ENCODE data around the gene SLC6A4. TPM values are rescaled to one million over a fixed set of nuclear protein-coding genes. Genes with fewer than 3 reads are reported as not detected.
"Not testable (repeated sequence)": the region's sequence is repeated elsewhere in the genome, so short reads cannot be mapped to it uniquely, and the experiment has no call there.

The SLC6A4 gene
- total RNA-seq, 1 donor from 2014 or later, result not detected

DNA sequence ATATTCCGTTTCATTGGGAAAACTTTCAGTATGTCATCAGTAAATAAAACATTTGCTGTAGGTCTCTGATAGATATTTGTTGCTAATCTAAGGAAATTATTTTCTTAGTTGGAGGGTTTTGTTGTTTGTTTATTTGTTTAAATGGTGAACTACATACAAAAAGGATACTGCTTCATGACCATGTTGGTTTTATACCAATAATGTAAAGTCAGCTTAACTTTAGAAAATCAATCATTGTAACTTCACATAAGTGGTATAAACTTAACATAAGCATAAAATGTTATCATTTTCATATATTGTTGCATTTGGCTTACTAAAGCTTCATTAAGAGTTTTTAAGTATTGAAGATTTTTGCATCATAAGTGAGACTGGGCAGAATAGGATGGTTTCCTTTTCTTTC lies 60.9 kb downstream of the SLC6A4 start:
- no peak for DNase-seq (ENCODE audit: low spot score)

DNA sequence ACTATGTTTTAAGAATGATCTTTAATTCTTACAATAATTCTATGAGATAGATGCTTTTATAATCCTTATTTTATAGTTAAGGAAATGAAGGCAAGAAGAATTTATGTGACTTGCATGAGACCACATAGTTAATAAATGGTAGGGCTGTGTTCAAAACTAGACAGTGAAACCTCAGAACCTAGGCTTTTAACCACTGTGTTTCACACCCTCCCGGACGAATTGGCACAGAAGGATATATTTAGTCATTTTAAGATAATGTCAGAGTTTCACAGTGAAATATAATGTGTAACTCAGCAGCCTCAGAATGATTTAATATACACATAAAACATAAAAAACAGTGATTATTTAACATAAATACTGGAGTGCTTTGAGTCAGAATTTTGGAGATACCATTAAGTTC lies 61.8 kb downstream of the SLC6A4 start:
- no peak for DNase-seq (ENCODE audit: low spot score)

GRCh38 chr17:30172560-30172959 lies 62.9 kb downstream of the SLC6A4 start:
- DNase-seq (ENCODE audit: low spot score), result no peak

DNA sequence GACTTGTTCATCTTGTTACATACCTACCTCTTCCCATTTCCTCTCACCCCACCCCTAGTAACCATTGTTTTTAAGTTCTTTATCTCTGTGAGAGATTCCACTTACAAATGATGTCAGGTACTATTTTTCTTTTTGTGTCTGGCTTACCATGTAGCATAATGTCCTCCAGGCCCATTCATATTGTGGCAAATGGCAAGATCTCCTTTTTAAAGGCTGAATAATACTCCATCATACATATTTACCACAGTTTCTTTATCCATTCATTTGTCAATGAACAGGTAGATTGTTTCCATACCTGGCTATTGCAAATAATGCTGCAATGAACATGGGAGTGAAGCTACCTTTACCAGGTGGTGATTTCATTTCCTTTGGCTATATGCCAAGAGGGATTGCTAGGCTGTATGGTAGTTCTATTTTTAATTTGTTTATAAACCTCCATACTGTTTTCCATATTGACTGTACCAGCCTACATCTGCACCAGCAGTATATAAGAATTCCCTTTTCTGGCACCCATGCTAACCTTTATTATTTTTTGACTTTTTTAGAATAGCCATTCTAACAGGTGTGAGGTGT lies 65.0 kb downstream of the SLC6A4 start:
- DNase-seq (ENCODE audit: low spot score), result no peak

GRCh38 chr17:30165960-30166359 lies 69.5 kb downstream of the SLC6A4 start:
- DNase-seq (ENCODE audit: low spot score), result no peak

GRCh38 chr17:30165147-30165546 lies 70.3 kb downstream of the SLC6A4 start:
- no peak for DNase-seq (ENCODE audit: low spot score)

- no peak for DNase-seq (ENCODE audit: low spot score)
Measured at GRCh38 chr17:30164531-30164930, 71.0 kb downstream of the SLC6A4 start.

- DNase-seq (ENCODE audit: low spot score), result no peak
Measured at GRCh38 chr17:30161601-30162000, 73.9 kb downstream of the SLC6A4 start.

- DNase-seq (ENCODE audit: low spot score), result no peak
Measured at GRCh38 chr17:30160419-30161172, 74.9 kb downstream of the SLC6A4 start.

DNA sequence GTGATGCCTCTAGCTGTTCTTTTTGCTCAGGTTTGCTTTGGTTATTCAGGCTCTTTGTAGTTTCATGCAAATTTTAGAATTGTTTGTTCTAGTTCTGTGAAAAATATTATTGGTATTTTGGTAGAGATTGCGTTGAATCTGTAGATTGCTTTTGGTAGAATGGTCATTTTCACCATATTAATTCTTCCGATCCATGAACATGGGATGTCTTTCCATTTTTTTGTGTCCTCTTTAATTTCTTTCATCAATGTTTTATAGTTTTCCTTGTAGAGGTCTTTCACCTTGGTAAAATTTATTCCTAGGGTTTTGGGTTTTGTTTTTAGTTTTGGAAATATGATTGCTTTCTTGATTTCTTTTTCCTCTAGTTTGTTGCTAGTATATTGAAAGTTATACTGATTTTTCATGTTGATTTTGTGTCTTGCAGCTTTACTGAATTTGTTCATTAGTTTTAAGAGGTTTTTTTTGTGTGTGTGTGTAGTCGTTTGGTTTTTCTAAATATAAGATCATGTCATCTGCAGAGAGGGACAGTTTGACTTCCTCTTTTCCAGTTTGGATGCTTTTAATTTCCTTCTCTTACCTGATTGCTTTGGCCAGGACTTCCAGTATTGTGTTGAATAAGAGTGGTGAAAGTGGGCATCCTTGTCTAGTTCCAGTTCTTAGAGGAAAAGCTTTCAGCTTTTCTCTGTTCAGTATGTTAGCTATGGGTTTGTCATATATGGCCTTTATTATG lies 76.4 kb downstream of the SLC6A4 start:
- DNase-seq (ENCODE audit: low spot score), result no peak

DNA sequence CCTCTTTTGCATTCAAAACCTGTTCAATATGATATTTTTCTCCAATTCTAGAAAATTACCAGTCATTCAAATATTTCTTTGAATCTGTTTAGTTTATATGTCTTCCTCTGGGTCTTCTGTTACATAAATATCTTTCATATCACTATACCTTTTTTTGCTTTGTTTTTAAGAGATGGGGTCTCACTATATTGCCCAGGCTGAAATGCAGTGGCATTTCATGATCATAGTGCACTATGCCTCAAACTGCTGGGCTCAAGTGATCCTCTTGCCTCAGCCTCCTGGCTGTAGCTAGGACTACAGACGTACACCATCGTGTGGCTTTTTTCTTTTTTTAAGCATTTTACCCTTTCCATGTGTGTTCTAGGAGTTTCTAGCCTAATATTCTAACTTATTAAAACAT lies 80.1 kb downstream of the SLC6A4 start:
- DNase-seq (ENCODE audit: low spot score), result no peak

DNA sequence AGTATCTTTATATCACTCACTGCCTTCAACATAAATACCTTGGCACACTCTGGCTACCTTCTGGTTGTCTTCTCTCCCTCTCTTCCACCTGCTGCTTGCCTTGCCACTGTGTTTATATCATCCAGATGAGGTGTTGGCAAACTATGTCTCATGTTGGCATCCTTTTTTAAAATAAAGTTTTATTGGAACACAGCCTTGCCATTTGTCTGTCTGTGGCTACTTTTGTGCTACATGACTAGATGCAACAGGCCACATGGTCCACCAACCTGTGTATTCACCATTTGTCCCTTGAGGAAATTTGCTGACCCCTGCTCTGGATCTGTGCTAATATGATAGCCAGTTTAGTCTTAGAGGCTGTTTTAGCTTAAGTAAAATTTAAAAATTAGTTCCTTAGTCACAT lies 82.0 kb downstream of the SLC6A4 start:
- DNase-seq (ENCODE audit: low spot score), result no peak

DNA sequence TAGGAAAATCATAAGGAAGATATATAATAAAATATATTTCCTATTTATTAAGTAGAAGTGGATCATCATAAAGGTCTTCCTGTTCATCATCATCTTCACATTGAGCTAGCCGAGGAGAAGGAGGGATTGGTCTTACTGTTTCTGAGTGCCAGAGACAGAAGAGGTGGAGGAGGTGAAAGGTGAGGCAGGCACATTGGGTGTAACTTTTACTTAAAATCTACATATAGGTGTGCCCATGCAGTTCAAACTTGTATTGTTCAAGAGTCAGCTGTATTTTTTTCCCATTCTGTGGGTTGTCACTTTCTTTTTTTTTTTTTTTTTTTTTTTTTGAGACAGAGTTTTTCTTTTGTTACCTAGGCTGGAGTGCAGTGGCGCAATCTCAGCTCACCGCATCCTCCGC lies 84.0 kb downstream of the SLC6A4 start:
- no peak for DNase-seq (ENCODE audit: low spot score)

GRCh38 chr17:30148376-30148775 lies 87.1 kb downstream of the SLC6A4 start:
- DNase-seq (ENCODE audit: low spot score), result no peak

DNA sequence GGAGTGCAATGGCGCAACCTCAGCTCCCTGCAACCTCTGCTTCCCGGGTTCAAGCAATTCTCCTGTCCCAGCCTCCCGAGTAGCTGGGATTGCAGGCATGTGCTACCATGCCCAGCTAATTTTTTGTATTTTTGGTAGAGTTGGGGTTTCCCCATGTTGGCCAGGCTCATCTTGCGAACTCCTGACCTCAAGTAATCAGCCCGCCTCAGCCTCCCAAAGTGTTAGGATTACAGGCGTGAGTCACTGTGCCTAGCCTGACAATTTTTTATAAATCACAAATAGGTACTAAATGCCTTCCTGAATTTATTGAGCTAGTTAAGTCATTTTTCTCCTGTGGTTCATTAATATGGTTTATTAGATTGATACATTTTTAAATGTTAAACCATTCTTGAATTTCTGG lies 87.6 kb downstream of the SLC6A4 start:
- DNase-seq (ENCODE audit: low spot score), result not testable (repeated sequence)

Other genes starting within 250 kb of the SLC6A4 start
- gene NSRP1, start 118.9 kb downstream of the SLC6A4 start, total RNA-seq, result 37.1 TPM
- gene BLMH, start 56.2 kb upstream of the SLC6A4 start, total RNA-seq, result 26.8 TPM
- not detected for gene TMIGD1, start 98.4 kb upstream of the SLC6A4 start, total RNA-seq
- gene CPD, start 143.2 kb upstream of the SLC6A4 start, total RNA-seq, result 57.8 TPM
- gene GOSR1, start 241.7 kb upstream of the SLC6A4 start, total RNA-seq, result 50.9 TPM

Data from mesenteric fat pad (tissue), 1 donor.